Kidney epithelial cell (primary cell): ENCODE measurements around the gene BBS2. TPM values are rescaled to one million over a fixed set of nuclear protein-coding genes. Genes with fewer than 3 reads are reported as not detected.
A peak's percentile ranks its signal among the peaks of the same experiment; 100 is the strongest.

Experiments used
- DNase-seq: peaks from one replicate; pipeline ENCODE4 v3.0.0-alpha.2; 2010; ENCODE audit warnings: low read depth
- H3K27me3 ChIP-seq: 2 replicates; pipeline ENCODE4 v1.6.0; 2011; ENCODE audit warnings: low read length; ENCODE audit not compliant: control insufficient read depth, insufficient read depth
- H3K36me3 ChIP-seq: 2 replicates; pipeline ENCODE4 v1.5.1; 2011; ENCODE audit warnings: low read length; ENCODE audit not compliant: control insufficient read depth, insufficient read depth
- H3K4me3 ChIP-seq: 2 replicates; pipeline ENCODE4 v1.5.1; 2011; ENCODE audit warnings: low read depth, mild to moderate bottlenecking, control low read depth, low read length
- total RNA-seq: library from RNA; depleted of rRNA; stranded (reverse); fragments of >200 nt; gene quantifications from 2 replicates; pipeline ENCODE4 v1.2.3, GENCODE V29; 2015
- TF ChIP-seq, protein P1 (sequence below): IDR thresholded peaks from 2 replicates; pipeline ENCODE4 v1.5.1; 2011; ENCODE audit warnings: mild to moderate bottlenecking, moderate library complexity, low read length, control low read depth, inconsistent platforms; ENCODE audit not compliant: insufficient read depth, poor library complexity, severe bottlenecking

BBS2 gene, protein sequence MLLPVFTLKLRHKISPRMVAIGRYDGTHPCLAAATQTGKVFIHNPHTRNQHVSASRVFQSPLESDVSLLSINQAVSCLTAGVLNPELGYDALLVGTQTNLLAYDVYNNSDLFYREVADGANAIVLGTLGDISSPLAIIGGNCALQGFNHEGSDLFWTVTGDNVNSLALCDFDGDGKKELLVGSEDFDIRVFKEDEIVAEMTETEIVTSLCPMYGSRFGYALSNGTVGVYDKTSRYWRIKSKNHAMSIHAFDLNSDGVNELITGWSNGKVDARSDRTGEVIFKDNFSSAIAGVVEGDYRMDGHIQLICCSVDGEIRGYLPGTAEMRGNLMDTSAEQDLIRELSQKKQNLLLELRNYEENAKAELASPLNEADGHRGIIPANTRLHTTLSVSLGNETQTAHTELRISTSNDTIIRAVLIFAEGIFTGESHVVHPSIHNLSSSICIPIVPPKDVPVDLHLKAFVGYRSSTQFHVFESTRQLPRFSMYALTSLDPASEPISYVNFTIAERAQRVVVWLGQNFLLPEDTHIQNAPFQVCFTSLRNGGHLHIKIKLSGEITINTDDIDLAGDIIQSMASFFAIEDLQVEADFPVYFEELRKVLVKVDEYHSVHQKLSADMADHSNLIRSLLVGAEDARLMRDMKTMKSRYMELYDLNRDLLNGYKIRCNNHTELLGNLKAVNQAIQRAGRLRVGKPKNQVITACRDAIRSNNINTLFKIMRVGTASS
- 27.9 and 34.2 TPM in 2 replicates for total RNA-seq

DNA sequence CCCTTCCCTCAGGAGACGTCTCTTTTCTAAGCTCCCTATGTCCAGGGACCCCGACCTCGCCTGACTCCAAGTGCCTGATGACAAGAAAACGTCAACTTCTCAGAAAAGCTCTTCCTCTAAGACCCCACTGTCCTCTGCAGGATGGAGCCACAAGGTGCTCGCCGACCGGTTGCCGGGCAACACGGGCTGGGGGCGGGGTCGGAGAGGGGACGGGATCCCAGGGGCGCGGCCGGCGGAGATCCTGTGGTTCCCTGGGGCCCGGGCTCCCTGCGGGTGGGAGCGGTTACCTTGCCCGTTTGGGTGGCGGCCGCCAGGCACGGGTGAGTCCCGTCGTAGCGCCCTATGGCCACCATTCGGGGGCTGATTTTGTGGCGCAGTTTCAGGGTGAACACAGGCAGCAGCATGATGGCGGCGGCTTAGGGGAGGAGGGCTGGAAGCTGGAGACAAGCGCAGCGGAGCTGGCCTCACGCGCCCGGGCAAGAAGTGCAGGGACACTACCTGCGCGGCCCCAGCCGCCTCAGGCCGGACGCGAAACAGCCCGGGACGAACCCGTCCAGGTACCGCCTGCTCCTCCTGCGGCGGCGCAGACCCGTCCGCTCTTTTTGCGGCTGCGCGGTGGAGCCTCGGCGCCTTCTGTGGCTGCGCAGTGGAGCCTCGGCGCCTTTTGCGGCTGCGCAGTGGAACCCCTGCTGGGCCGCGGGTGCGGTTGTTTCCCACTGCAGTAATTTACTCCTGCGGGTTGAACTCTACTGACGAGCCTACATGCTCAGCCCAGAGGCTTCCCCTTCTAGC is at the start of gene BBS2:
Gene BBS2 (minus strand): TSS at position 566 of the 792 bp plus-strand sequence. CDS start 162 bp downstream, at position 404.
- Histone ChIP-seq H3K36me3 (no peaks in the 10 kb centered on the region), H3K27me3 (no peaks in the 10 kb centered on the region), H3K4me3 (peak within 1 kb of the TSS; percentile 97)
- TF ChIP-seq, protein P1, sequence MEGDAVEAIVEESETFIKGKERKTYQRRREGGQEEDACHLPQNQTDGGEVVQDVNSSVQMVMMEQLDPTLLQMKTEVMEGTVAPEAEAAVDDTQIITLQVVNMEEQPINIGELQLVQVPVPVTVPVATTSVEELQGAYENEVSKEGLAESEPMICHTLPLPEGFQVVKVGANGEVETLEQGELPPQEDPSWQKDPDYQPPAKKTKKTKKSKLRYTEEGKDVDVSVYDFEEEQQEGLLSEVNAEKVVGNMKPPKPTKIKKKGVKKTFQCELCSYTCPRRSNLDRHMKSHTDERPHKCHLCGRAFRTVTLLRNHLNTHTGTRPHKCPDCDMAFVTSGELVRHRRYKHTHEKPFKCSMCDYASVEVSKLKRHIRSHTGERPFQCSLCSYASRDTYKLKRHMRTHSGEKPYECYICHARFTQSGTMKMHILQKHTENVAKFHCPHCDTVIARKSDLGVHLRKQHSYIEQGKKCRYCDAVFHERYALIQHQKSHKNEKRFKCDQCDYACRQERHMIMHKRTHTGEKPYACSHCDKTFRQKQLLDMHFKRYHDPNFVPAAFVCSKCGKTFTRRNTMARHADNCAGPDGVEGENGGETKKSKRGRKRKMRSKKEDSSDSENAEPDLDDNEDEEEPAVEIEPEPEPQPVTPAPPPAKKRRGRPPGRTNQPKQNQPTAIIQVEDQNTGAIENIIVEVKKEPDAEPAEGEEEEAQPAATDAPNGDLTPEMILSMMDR = no peak
- peak; percentile 39 for DNase-seq

DNA sequence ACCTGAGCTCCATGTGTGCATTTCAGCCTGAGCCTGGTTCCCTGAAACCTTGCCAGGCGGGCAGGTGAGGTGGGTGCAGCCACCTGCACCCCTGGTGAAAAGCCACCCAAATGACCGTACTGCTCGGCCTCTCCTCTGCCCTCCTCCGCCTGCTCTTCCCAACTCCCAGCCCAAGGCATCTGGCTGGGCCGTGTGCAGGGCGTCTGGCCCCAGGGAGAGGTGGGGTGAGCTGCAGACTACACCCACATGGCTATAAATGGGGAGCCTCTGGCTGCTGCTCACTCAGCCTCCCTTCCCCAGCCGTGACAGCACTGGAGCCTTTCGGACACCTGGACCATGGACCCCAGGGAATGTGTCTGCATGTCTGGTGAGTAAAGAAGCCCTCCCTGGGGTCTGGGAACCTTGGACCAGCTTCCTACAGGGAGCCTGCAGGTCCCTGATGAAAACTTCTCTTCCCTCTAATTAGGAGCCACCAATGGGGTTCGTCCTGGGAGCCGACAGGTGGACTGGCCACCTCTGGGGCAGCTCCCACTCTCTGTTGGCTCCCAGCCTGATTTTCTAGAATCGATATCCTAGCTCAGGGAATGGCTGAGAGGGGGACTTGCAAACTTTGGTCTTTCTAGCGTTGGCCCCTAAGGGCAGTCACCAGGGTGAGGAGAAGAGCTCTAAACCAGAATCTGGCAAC is 45.1 kb upstream of the BBS2 start, which contains the start of gene MT4:
Gene MT4 (plus strand): TSS at position 281 of the 685 bp plus-strand sequence. CDS start 56 bp downstream, at position 337.
- no peaks in the 10 kb centered on the region for H3K36me3 ChIP-seq
- TF ChIP-seq, protein P1 = no peak
- no peak within 1 kb of the TSS for H3K4me3 ChIP-seq
- H3K27me3 ChIP-seq = peaks cover 10% of the 10 kb centered on the region
- no peak for DNase-seq

DNA sequence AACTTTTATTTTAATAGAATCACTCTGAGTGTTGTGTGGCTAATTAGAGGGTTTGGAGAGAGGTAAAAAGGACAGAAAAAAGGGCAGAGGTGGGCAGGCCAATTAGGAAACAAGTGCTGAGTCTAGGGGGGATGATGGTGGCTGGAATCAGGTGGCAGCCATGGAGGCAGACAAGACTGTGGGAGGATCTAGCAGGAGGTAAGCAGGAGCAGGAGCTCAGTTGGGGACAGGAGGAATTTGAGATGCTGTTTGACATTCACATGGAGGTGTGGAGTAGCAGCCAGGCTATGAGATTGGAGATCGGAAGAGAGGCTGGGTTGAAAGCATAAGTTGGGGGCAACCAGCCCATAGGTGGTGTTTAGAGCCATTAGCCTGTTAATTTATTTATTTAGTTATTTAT is 41.3 kb upstream of the BBS2 start:
- no peak for DNase-seq
- H3K36me3 ChIP-seq = no peaks in the 10 kb centered on the region
- TF ChIP-seq, protein P1 = no peak
- H3K4me3 ChIP-seq = no peak overlapping the region
- H3K27me3 ChIP-seq = peaks cover 5% of the 10 kb centered on the region

DNA sequence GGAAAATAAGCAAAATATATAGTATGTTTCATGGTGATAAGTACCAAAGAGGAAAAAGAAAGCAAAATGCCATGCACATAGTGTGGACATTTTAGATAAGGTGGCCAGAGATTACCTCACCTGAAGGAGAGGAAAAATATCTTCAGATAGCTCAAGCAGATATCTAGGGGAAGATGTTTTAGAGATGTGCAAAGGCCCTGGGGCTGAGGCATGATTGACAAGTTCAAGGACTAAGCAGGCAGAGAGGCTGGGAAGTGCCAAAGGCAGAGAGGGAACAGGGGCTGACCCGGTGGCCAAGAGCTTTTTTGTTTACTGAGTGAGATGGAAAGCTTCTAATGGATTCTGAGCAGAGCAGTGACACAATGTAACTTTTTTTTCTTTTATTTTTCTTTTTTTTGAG is 40.6 kb upstream of the BBS2 start:
- DNase-seq = no peak
- Histone ChIP-seq H3K27me3 (peaks cover 3% of the 10 kb centered on the region), H3K36me3 (no peaks in the 10 kb centered on the region), H3K4me3 (no peak overlapping the region)
- TF ChIP-seq, protein P1 = no peak

DNA sequence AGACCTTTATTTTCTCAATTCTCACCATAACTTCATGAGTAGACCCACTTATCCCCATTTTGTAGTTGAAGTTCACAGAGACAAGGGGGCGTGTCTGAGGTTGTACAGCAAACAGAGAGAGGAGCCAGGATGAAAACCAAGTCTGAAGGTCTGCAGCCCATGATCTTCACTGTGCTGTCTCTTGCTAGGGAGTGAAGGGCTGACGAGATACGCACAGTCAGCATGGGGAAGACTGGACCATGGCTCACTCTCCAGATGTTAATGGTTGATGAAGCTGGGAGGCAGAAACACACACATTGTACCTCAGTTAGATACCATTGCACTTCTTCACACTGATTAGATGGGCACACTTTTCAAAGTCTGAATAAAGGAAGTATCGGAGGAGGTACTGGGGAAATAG is 39.3 kb upstream of the BBS2 start:
- TF ChIP-seq, protein P1 = no peak
- H3K4me3 ChIP-seq = no peak overlapping the region
- H3K27me3 ChIP-seq = peaks cover 3% of the 10 kb centered on the region
- no peaks in the 10 kb centered on the region for H3K36me3 ChIP-seq
- no peak for DNase-seq
